ENCODE data around the gene GRIK3.

Gene GRIK3

GRCh38 chr1:36852586-36852985 is 181.7 kb downstream of the GRIK3 start:
- no peak overlapping the region for H3K14ac ChIP-seq (ENCODE audit: low read length)
- no peak overlapping the region for H2BK120ac ChIP-seq (ENCODE audit: insufficient read depth, low read length, poor library complexity)
- no peak overlapping the region for H3K9ac ChIP-seq (ENCODE audit: low read length)
- H3K4me1 ChIP-seq (ENCODE audit: control insufficient read depth in 1 of 2, insufficient read depth in 2 of 2, low read length in 2 of 2), result no peaks in the 10 kb centered on the region
- H3K4me2 ChIP-seq (ENCODE audit: low read length), result no peak overlapping the region
- H3K36me3 ChIP-seq (ENCODE audit: control insufficient read depth in 1 of 2, insufficient read depth in 2 of 2, low read length in 2 of 2), result no peaks in the 10 kb centered on the region
- no peak for DNase-seq
- no peaks in the 10 kb centered on the region for H3K9me3 ChIP-seq (ENCODE audit: insufficient read depth, low read depth, low read length)
- no peak overlapping the region for H3K23ac ChIP-seq (ENCODE audit: low read length)
- no peak overlapping the region for H3K18ac ChIP-seq (ENCODE audit: low read length)
- no peak overlapping the region for H2BK12ac ChIP-seq (ENCODE audit: low read length)
- H3K27ac ChIP-seq (ENCODE audit: low read depth, low read length), result no peak overlapping the region
- no peak overlapping the region for H4K8ac ChIP-seq (ENCODE audit: low read depth, low read length)
- H4K91ac ChIP-seq (ENCODE audit: low read depth, low read length), result no peak overlapping the region
- H2BK5ac ChIP-seq (ENCODE audit: low read depth, low read length, poor library complexity), result no peak overlapping the region
- H2AFZ ChIP-seq (ENCODE audit: insufficient read depth, low read length, poor library complexity), result no peak overlapping the region
- no CpG with 5 or more reads among the region's 5 CpGs for WGBS (ENCODE audit: extremely low coverage, insufficient coverage, insufficient read length)
- H3K79me1 ChIP-seq (ENCODE audit: low read length), result no peaks in the 10 kb centered on the region
- no peak overlapping the region for H4K12ac ChIP-seq (ENCODE audit: low read depth, low read length)
- no peak overlapping the region for H3K4ac ChIP-seq (ENCODE audit: low read depth, low read length)
- no peaks in the 10 kb centered on the region for H3K79me2 ChIP-seq (ENCODE audit: control insufficient read depth, insufficient read depth, low read length, poor library complexity)
- no peak overlapping the region for H3K4me3 ChIP-seq (ENCODE audit: low read depth, low read length)
- no peaks in the 10 kb centered on the region for H3K27me3 ChIP-seq (ENCODE audit: insufficient read depth, low read length)
- H2AK5ac ChIP-seq (ENCODE audit: low read length), result no peak overlapping the region

GRCh38 chr1:36851595-36851994 is 182.7 kb downstream of the GRIK3 start:
- Histone ChIP-seq H4K12ac (ENCODE audit: low read depth, low read length) (no peak overlapping the region), H3K4me2 (ENCODE audit: low read length) (no peak overlapping the region), H3K23ac (ENCODE audit: low read length) (no peak overlapping the region), H3K79me1 (ENCODE audit: low read length) (no peaks in the 10 kb centered on the region), H3K27ac (ENCODE audit: low read depth, low read length) (no peak overlapping the region), H3K9me3 (ENCODE audit: insufficient read depth, low read depth, low read length) (no peaks in the 10 kb centered on the region), H2AFZ (ENCODE audit: insufficient read depth, low read length, poor library complexity) (no peak overlapping the region), H3K14ac (ENCODE audit: low read length) (no peak overlapping the region), H3K36me3 (ENCODE audit: control insufficient read depth in 1 of 2, insufficient read depth in 2 of 2, low read length in 2 of 2) (no peaks in the 10 kb centered on the region), H3K4ac (ENCODE audit: low read depth, low read length) (no peak overlapping the region), H3K9ac (ENCODE audit: low read length) (no peak overlapping the region), H2BK120ac (ENCODE audit: insufficient read depth, low read length, poor library complexity) (no peak overlapping the region), H2BK5ac (ENCODE audit: low read depth, low read length, poor library complexity) (no peak overlapping the region), H3K18ac (ENCODE audit: low read length) (no peak overlapping the region), H2BK12ac (ENCODE audit: low read length) (no peak overlapping the region), H3K4me1 (ENCODE audit: control insufficient read depth in 1 of 2, insufficient read depth in 2 of 2, low read length in 2 of 2) (no peaks in the 10 kb centered on the region), H3K79me2 (ENCODE audit: control insufficient read depth, insufficient read depth, low read length, poor library complexity) (no peaks in the 10 kb centered on the region), H3K27me3 (ENCODE audit: insufficient read depth, low read length) (no peaks in the 10 kb centered on the region), H2AK5ac (ENCODE audit: low read length) (no peak overlapping the region), H4K91ac (ENCODE audit: low read depth, low read length) (no peak overlapping the region), H4K8ac (ENCODE audit: low read depth, low read length) (no peak overlapping the region), H3K4me3 (ENCODE audit: low read depth, low read length) (no peak overlapping the region)
- WGBS (ENCODE audit: extremely low coverage, insufficient coverage, insufficient read length), result no CpG with 5 or more reads among the region's 4 CpGs
- no peak for DNase-seq

GRCh38 chr1:36851087-36851486 is 183.2 kb downstream of the GRIK3 start:
- Histone ChIP-seq H3K23ac (ENCODE audit: low read length) (no peak overlapping the region), H4K12ac (ENCODE audit: low read depth, low read length) (no peak overlapping the region), H3K79me1 (ENCODE audit: low read length) (no peaks in the 10 kb centered on the region), H2BK120ac (ENCODE audit: insufficient read depth, low read length, poor library complexity) (no peak overlapping the region), H3K36me3 (ENCODE audit: control insufficient read depth in 1 of 2, insufficient read depth in 2 of 2, low read length in 2 of 2) (no peaks in the 10 kb centered on the region), H2AFZ (ENCODE audit: insufficient read depth, low read length, poor library complexity) (no peak overlapping the region), H3K4me3 (ENCODE audit: low read depth, low read length) (no peak overlapping the region), H3K4ac (ENCODE audit: low read depth, low read length) (no peak overlapping the region), H4K91ac (ENCODE audit: low read depth, low read length) (no peak overlapping the region), H3K9ac (ENCODE audit: low read length) (no peak overlapping the region), H3K9me3 (ENCODE audit: insufficient read depth, low read depth, low read length) (no peaks in the 10 kb centered on the region), H4K8ac (ENCODE audit: low read depth, low read length) (no peak overlapping the region), H2AK5ac (ENCODE audit: low read length) (no peak overlapping the region), H3K18ac (ENCODE audit: low read length) (no peak overlapping the region), H3K79me2 (ENCODE audit: control insufficient read depth, insufficient read depth, low read length, poor library complexity) (no peaks in the 10 kb centered on the region), H2BK12ac (ENCODE audit: low read length) (no peak overlapping the region), H3K14ac (ENCODE audit: low read length) (no peak overlapping the region), H3K4me2 (ENCODE audit: low read length) (no peak overlapping the region), H2BK5ac (ENCODE audit: low read depth, low read length, poor library complexity) (no peak overlapping the region), H3K4me1 (ENCODE audit: control insufficient read depth in 1 of 2, insufficient read depth in 2 of 2, low read length in 2 of 2) (no peaks in the 10 kb centered on the region), H3K27ac (ENCODE audit: low read depth, low read length) (no peak overlapping the region), H3K27me3 (ENCODE audit: insufficient read depth, low read length) (no peaks in the 10 kb centered on the region)
- WGBS (ENCODE audit: extremely low coverage, insufficient coverage, insufficient read length), result no CpG with 5 or more reads among the region's 6 CpGs
- no peak for DNase-seq

- no peak overlapping the region for H4K91ac ChIP-seq (ENCODE audit: low read depth, low read length)
- H3K9me3 ChIP-seq (ENCODE audit: insufficient read depth, low read depth, low read length), result no peaks in the 10 kb centered on the region
- no peak overlapping the region for H3K4me2 ChIP-seq (ENCODE audit: low read length)
- no peak overlapping the region for H2BK120ac ChIP-seq (ENCODE audit: insufficient read depth, low read length, poor library complexity)
- H3K27ac ChIP-seq (ENCODE audit: low read depth, low read length), result no peak overlapping the region
- H4K12ac ChIP-seq (ENCODE audit: low read depth, low read length), result no peak overlapping the region
- H3K79me1 ChIP-seq (ENCODE audit: low read length), result no peaks in the 10 kb centered on the region
- no peaks in the 10 kb centered on the region for H3K4me1 ChIP-seq (ENCODE audit: control insufficient read depth in 1 of 2, insufficient read depth in 2 of 2, low read length in 2 of 2)
- no peak overlapping the region for H2BK12ac ChIP-seq (ENCODE audit: low read length)
- H4K8ac ChIP-seq (ENCODE audit: low read depth, low read length), result no peak overlapping the region
- no peak overlapping the region for H2BK5ac ChIP-seq (ENCODE audit: low read depth, low read length, poor library complexity)
- H3K23ac ChIP-seq (ENCODE audit: low read length), result no peak overlapping the region
- no peak overlapping the region for H3K4me3 ChIP-seq (ENCODE audit: low read depth, low read length)
- no peaks in the 10 kb centered on the region for H3K27me3 ChIP-seq (ENCODE audit: insufficient read depth, low read length)
- H3K4ac ChIP-seq (ENCODE audit: low read depth, low read length), result no peak overlapping the region
- WGBS (ENCODE audit: extremely low coverage, insufficient coverage, insufficient read length), result no CpG with 5 or more reads among the region's 12 CpGs
- H3K14ac ChIP-seq (ENCODE audit: low read length), result no peak overlapping the region
- no peak for DNase-seq
- H3K36me3 ChIP-seq (ENCODE audit: control insufficient read depth in 1 of 2, insufficient read depth in 2 of 2, low read length in 2 of 2), result no peaks in the 10 kb centered on the region
- H2AFZ ChIP-seq (ENCODE audit: insufficient read depth, low read length, poor library complexity), result no peak overlapping the region
- no peak overlapping the region for H3K9ac ChIP-seq (ENCODE audit: low read length)
- H2AK5ac ChIP-seq (ENCODE audit: low read length), result no peak overlapping the region
- H3K18ac ChIP-seq (ENCODE audit: low read length), result no peak overlapping the region
- no peaks in the 10 kb centered on the region for H3K79me2 ChIP-seq (ENCODE audit: control insufficient read depth, insufficient read depth, low read length, poor library complexity)
Observed at GRCh38 chr1:36849956-36850355, 184.4 kb downstream of the GRIK3 start.
